ENCODE results near the gene GSG1.

Gene GSG1

GRCh38 chr12:13099844-13100604 lies 3.4 kb downstream of the GSG1 start:
- H3K27ac ChIP-seq, result peak overlapping the region; percentile 94
- H3K36me3 ChIP-seq (replicated peaks), result no peaks in the 10 kb centered on the region
- no peak for DNase-seq
- TF ChIP-seq CTCF (IDR thresholded peaks at IDR 0.05; ENCODE audit: low read depth, low read length, missing control alignments), result no peak
- in situ Hi-C loops (cut with HindIII; ENCODE audit: low pct_ligation_motif_present, low sequenced_read_pairs), result no loop called here
- H3K4me3 ChIP-seq (ENCODE audit: low read depth, low read length), result no peak overlapping the region
- H3K27me3 ChIP-seq (replicated peaks), result no peaks in the 10 kb centered on the region

GRCh38 chr12:13099066-13099843 lies 4.2 kb downstream of the GSG1 start:
- in situ Hi-C loops (cut with HindIII; ENCODE audit: low pct_ligation_motif_present, low sequenced_read_pairs), result no loop called here
- no peak for DNase-seq
- no peak for TF ChIP-seq CTCF (IDR thresholded peaks at IDR 0.05; ENCODE audit: low read depth, low read length, missing control alignments)
- Histone ChIP-seq H3K36me3 (replicated peaks) (no peaks in the 10 kb centered on the region), H3K27ac (peak overlapping the region; percentile 94), H3K27me3 (replicated peaks) (no peaks in the 10 kb centered on the region), H3K4me3 (ENCODE audit: low read depth, low read length) (no peak overlapping the region)

- H3K4me3 ChIP-seq (ENCODE audit: low read depth, low read length), result peak overlapping the region; percentile 5
- in situ Hi-C loops (cut with HindIII; ENCODE audit: low pct_ligation_motif_present, low sequenced_read_pairs), result no loop called here
- peak overlapping the region; percentile 94 for H3K27ac ChIP-seq
Observed at GRCh38 chr12:13097491-13098011, 5.9 kb downstream of the GSG1 start.

GRCh38 chr12:13095266-13095995 lies 8.0 kb downstream of the GSG1 start:
- Histone ChIP-seq H3K4me3 (ENCODE audit: low read depth, low read length) (no peak overlapping the region), H3K27me3 (replicated peaks) (no peaks in the 10 kb centered on the region), H3K36me3 (replicated peaks) (no peaks in the 10 kb centered on the region), H3K27ac (no peak overlapping the region)
- DNase-seq, result no peak
- in situ Hi-C loops (cut with HindIII; ENCODE audit: low pct_ligation_motif_present, low sequenced_read_pairs), result no loop called here
- no peak for TF ChIP-seq CTCF (IDR thresholded peaks at IDR 0.05; ENCODE audit: low read depth, low read length, missing control alignments)

More at GRCh38 chr12:13097491-13098011, 5.9 kb downstream of the GSG1 start:
- no peak for TF ChIP-seq CTCF (IDR thresholded peaks at IDR 0.05; ENCODE audit: low read depth, low read length, missing control alignments)
- H3K27me3 ChIP-seq (replicated peaks), result no peaks in the 10 kb centered on the region
- H3K36me3 ChIP-seq (replicated peaks), result no peaks in the 10 kb centered on the region
- DNase-seq, result no peak

GRCh38 chr12:13094367-13094766 lies 9.1 kb downstream of the GSG1 start:
- peak overlapping the region; percentile 14 for H3K27ac ChIP-seq
- no peak overlapping the region for H3K4me3 ChIP-seq (ENCODE audit: low read depth, low read length)
- no peaks in the 10 kb centered on the region for H3K36me3 ChIP-seq (replicated peaks)
- H3K27me3 ChIP-seq (replicated peaks), result no peaks in the 10 kb centered on the region
- TF ChIP-seq CTCF (IDR thresholded peaks at IDR 0.05; ENCODE audit: low read depth, low read length, missing control alignments), result no peak
- DNase-seq, result no peak
- in situ Hi-C loops (cut with HindIII; ENCODE audit: low pct_ligation_motif_present, low sequenced_read_pairs), result no loop called here

Measured in brain microvascular endothelial cell (primary cell).